Measurements from ENCODE around the gene SFMBT1. TPM values are rescaled to one million over a fixed set of nuclear protein-coding genes. Genes with fewer than 3 reads are reported as not detected.

The SFMBT1 gene
- total and polyA plus RNA-seq, 9 of the 15 experiments (the other 6 are each of a cell fraction or from before 2014, with no cell fraction given): 0.76 to 6.6 (median 3.6) TPM

- ChIA-PET CTCF (ENCODE audit: low intra/inter-chr PET ratio) (no interaction called here), POLR2A (no interaction called here)
- in situ Hi-C loops (cut with MboI): no loop called here
- intact Hi-C loops (cut with micrococcal nuclease): no loop called here
- DNase-seq (ENCODE audit: extremely low read depth in 1 of 4, low spot score in 3 of 4) (no peak), ATAC-seq (no peak), FAIRE-seq (no peak)
- Histone ChIP-seq H3K36me3 (ENCODE audit: control insufficient read depth, insufficient read depth, low read length) (no peaks in the 10 kb centered on the region), H2AFZ (ENCODE audit: low read depth, low read length) (no peak overlapping the region), H3K4me1 (replicated peaks in 1 of 2; ENCODE audit: control insufficient read depth in 2 of 2, insufficient read depth in 2 of 2, low read length in 2 of 2) (no peaks in the 10 kb centered on the region; a peak in 2 of 5 replicates), H3K9me3 (replicated peaks; ENCODE audit: control insufficient read depth, insufficient read depth, low read depth, low read length) (no peaks in the 10 kb centered on the region), H3K9me1 (ENCODE audit: control insufficient read depth, insufficient read depth, low read length) (no peaks in the 10 kb centered on the region), H4K20me1 (replicated peaks; ENCODE audit: control insufficient read depth, insufficient read depth, low read length) (no peaks in the 10 kb centered on the region), H3K27me3 (ENCODE audit: control insufficient read depth in 2 of 2, insufficient read depth in 2 of 2, low read length in 2 of 2) (no peaks in the 10 kb centered on the region), H3K9ac (ENCODE audit: insufficient read depth in 1 of 2, low read depth in 2 of 2, low read length in 2 of 2) (no peak overlapping the region), H3K4me2 (ENCODE audit: insufficient read depth, low read length) (no peak overlapping the region), H3K27ac (ENCODE audit: extremely low read depth, low read depth, low read length) (no peak overlapping the region), H3K79me2 (ENCODE audit: control insufficient read depth, insufficient read depth, low read length) (no peaks in the 10 kb centered on the region), H3K4me3 (no peak overlapping the region)
- 71% methylated on average over 4 of the region's 5 CpGs for WGBS (ENCODE audit: insufficient coverage, low coverage, missing lambda C conversion rate)
- BruUV-seq (replicated peaks): no TSS peak
- TF ChIP-seq ZKSCAN3 (CRISPR knock-in tag; IDR thresholded peaks at IDR 0.05): no peak
- TF ChIP-seq RBM34 (IDR thresholded peaks at IDR 0.05; ENCODE audit: borderline replicate concordance, insufficient read depth, low read length): no peak
- no peak for TF ChIP-seq ATF1 (CRISPR knock-in tag; IDR thresholded peaks at IDR 0.05)
- no peak for TF ChIP-seq ATF1 (tag; IDR thresholded peaks at IDR 0.05)
- TF ChIP-seq ZNF79 (CRISPR knock-in tag; IDR thresholded peaks at IDR 0.05; ENCODE audit: low read depth): no peak
- TF ChIP-seq, protein P1, sequence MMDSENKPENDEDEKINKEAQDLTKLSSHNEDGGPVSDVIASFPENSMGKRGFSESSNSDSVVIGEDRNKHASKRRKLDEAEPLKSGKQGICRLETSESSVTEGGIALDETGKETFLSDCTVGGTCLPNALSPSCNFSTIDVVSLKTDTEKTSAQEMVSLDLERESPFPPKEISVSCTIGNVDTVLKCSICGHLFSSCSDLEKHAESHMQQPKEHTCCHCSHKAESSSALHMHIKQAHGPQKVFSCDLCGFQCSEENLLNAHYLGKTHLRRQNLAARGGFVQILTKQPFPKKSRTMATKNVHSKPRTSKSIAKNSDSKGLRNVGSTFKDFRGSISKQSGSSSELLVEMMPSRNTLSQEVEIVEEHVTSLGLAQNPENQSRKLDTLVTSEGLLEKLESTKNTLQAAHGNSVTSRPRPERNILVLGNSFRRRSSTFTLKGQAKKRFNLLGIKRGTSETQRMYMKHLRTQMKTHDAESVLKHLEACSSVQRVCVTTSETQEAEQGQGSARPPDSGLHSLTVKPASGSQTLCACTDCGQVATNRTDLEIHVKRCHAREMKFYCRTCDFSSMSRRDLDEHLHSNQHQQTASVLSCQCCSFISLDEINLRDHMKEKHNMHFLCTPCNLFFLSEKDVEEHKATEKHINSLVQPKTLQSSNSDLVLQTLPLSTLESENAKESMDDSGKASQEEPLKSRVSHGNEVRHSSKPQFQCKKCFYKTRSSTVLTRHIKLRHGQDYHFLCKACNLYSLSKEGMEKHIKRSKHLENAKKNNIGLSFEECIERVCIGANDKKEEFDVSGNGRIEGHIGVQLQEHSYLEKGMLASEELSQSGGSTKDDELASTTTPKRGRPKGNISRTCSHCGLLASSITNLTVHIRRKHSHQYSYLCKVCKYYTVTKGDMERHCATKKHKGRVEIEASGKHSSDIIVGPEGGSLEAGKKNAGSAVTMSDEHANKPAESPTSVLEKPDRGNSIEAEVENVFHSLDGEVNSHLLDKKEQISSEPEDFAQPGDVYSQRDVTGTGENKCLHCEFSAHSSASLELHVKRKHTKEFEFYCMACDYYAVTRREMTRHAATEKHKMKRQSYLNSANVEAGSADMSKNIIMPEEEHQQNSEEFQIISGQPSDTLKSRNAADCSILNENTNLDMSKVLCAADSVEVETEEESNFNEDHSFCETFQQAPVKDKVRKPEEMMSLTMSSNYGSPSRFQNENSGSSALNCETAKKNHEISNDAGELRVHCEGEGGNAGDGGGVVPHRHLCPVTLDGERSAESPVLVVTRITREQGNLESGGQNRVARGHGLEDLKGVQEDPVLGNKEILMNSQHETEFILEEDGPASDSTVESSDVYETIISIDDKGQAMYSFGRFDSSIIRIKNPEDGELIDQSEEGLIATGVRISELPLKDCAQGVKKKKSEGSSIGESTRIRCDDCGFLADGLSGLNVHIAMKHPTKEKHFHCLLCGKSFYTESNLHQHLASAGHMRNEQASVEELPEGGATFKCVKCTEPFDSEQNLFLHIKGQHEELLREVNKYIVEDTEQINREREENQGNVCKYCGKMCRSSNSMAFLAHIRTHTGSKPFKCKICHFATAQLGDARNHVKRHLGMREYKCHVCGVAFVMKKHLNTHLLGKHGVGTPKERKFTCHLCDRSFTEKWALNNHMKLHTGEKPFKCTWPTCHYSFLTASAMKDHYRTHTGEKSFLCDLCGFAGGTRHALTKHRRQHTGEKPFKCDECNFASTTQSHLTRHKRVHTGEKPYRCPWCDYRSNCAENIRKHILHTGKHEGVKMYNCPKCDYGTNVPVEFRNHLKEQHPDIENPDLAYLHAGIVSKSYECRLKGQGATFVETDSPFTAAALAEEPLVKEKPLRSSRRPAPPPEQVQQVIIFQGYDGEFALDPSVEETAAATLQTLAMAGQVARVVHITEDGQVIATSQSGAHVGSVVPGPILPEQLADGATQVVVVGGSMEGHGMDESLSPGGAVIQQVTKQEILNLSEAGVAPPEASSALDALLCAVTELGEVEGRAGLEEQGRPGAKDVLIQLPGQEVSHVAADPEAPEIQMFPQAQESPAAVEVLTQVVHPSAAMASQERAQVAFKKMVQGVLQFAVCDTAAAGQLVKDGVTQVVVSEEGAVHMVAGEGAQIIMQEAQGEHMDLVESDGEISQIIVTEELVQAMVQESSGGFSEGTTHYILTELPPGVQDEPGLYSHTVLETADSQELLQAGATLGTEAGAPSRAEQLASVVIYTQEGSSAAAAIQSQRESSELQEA (IDR thresholded peaks at IDR 0.05; ENCODE audit: low read depth): no peak
- no peak for TF ChIP-seq CSDE1 (IDR thresholded peaks at IDR 0.05)
- no peak for TF ChIP-seq MCM7 (IDR thresholded peaks at IDR 0.05)
- no peak for TF ChIP-seq ZSCAN32 (CRISPR knock-in tag; IDR thresholded peaks at IDR 0.05)
- no peak for TF ChIP-seq BRD4 (IDR thresholded peaks at IDR 0.05)
- no peak for TF ChIP-seq ZFPM2 (CRISPR knock-in tag; IDR thresholded peaks at IDR 0.05)
- no peak for TF ChIP-seq ZNF347 (CRISPR knock-in tag; IDR thresholded peaks at IDR 0.05; ENCODE audit: low read depth)
- no peak for TF ChIP-seq NONO (IDR thresholded peaks at IDR 0.05; ENCODE audit: low read depth in 2 of 2, low read length in 1 of 2)
These were observed 155.1 kb downstream of the SFMBT1 start for GRCh38 chr3:52890735-52891134.

Measured in K562 (cell line).